Measurements from ENCODE around the gene SAMD10.

Gene SAMD10

GRCh38 chr20:63943808-63944077 lies 35.7 kb downstream of the SAMD10 start:
- DNase-seq (ENCODE audit: low read depth), result no peak
- no peak overlapping the region for H3K4me3 ChIP-seq (ENCODE audit: low read depth, low read length)
- TF ChIP-seq CTCF (IDR thresholded peaks at IDR 0.05; ENCODE audit: low read depth, low read length, missing control alignments), result no peak
- in situ Hi-C loops (cut with HindIII; ENCODE audit: low sequenced_read_pairs), result no loop called here

- DNase-seq (ENCODE audit: low read depth), result no peak
- no peak for TF ChIP-seq CTCF (IDR thresholded peaks at IDR 0.05; ENCODE audit: low read depth, low read length, missing control alignments)
- H3K4me3 ChIP-seq (ENCODE audit: low read depth, low read length), result no peak overlapping the region
- in situ Hi-C loops (cut with HindIII; ENCODE audit: low sequenced_read_pairs), result no loop called here
Measured at GRCh38 chr20:63942969-63943807, 36.3 kb downstream of the SAMD10 start.

GRCh38 chr20:63942250-63942951 lies 37.0 kb downstream of the SAMD10 start:
- no peak overlapping the region for H3K4me3 ChIP-seq (ENCODE audit: low read depth, low read length)

GRCh38 chr20:63941282-63942081 lies 38.0 kb downstream of the SAMD10 start:
- H3K4me3 ChIP-seq (ENCODE audit: low read depth, low read length), result no peak overlapping the region
- in situ Hi-C loops (cut with HindIII; ENCODE audit: low sequenced_read_pairs), result no loop called here
- TF ChIP-seq CTCF (IDR thresholded peaks at IDR 0.05; ENCODE audit: low read depth, low read length, missing control alignments), result no peak

More at GRCh38 chr20:63942250-63942951, 37.0 kb downstream of the SAMD10 start:
- no peak for TF ChIP-seq CTCF (IDR thresholded peaks at IDR 0.05; ENCODE audit: low read depth, low read length, missing control alignments)
- in situ Hi-C loops (cut with HindIII; ENCODE audit: low sequenced_read_pairs), result no loop called here
- no peak for DNase-seq (ENCODE audit: low read depth)

GRCh38 chr20:63940472-63941266 lies 38.8 kb downstream of the SAMD10 start:
- in situ Hi-C loops (cut with HindIII; ENCODE audit: low sequenced_read_pairs), result no loop called here
- TF ChIP-seq CTCF (IDR thresholded peaks at IDR 0.05; ENCODE audit: low read depth, low read length, missing control alignments), result no peak
- DNase-seq (ENCODE audit: low read depth), result no peak
- H3K4me3 ChIP-seq (ENCODE audit: low read depth, low read length), result no peak overlapping the region

More at GRCh38 chr20:63941282-63942081, 38.0 kb downstream of the SAMD10 start:
- DNase-seq (ENCODE audit: low read depth), result no peak

- in situ Hi-C loops (cut with HindIII; ENCODE audit: low sequenced_read_pairs), result no loop called here
- no peak for DNase-seq (ENCODE audit: low read depth)
- no peak overlapping the region for H3K4me3 ChIP-seq (ENCODE audit: low read depth, low read length)
- no peak for TF ChIP-seq CTCF (IDR thresholded peaks at IDR 0.05; ENCODE audit: low read depth, low read length, missing control alignments)
Measured at GRCh38 chr20:63940071-63940471, 39.4 kb downstream of the SAMD10 start.

Data from astrocyte of the cerebellum (primary cell).